KMS-11 (cell line): ENCODE measurements around the gene ZNF134.

ENCODE experiments used
- H2AFZ ChIP-seq: fragments of 200-600 bp; sonication (generic); 2 replicates; pipeline ENCODE4 v1.6.1; 2016; ENCODE audit warnings: antibody characterized with exemption, mixed run types, low read depth
- H3K27ac ChIP-seq: fragments of 200-600 bp; sonication (generic); 2 replicates; pipeline ENCODE4 v1.6.1; 2016; ENCODE audit warnings: mild to moderate bottlenecking, mixed run types
- H3K27me3 ChIP-seq: fragments of 200-600 bp; sonication (generic); 2 replicates; pipeline ENCODE4 v1.6.1; 2017; ENCODE audit warnings: mild to moderate bottlenecking, low read depth, mixed run types, moderate library complexity; ENCODE audit not compliant: insufficient read depth
- H3K36me3 ChIP-seq: fragments of 200-600 bp; sonication (generic); 2 replicates; pipeline ENCODE4 v1.6.1; 2017; ENCODE audit warnings: mild to moderate bottlenecking, mixed run types; ENCODE audit not compliant: insufficient read depth
- H3K4me1 ChIP-seq: fragments of 200-600 bp; sonication (generic); 2 replicates; pipeline ENCODE4 v1.6.1; 2016; ENCODE audit warnings: mild to moderate bottlenecking, low read depth, mixed run types; ENCODE audit not compliant: poor library complexity, severe bottlenecking
- H3K4me2 ChIP-seq: fragments of 200-600 bp; sonication (generic); 2 replicates; pipeline ENCODE4 v1.7.0; 2016; ENCODE audit warnings: mild to moderate bottlenecking, mixed run types
- H3K4me3 ChIP-seq: fragments of 200-600 bp; sonication (generic); IDR thresholded peaks from 2 replicates; pipeline ENCODE4 v1.6.1; 2017; ENCODE audit warnings: low read depth, low read length, mixed read lengths; ENCODE audit not compliant: insufficient read depth
- H3K79me2 ChIP-seq: fragments of 200-600 bp; sonication (generic); 2 replicates; pipeline ENCODE4 v1.6.1; 2016; ENCODE audit warnings: low read depth, mixed run types; ENCODE audit not compliant: insufficient read depth
- H3K9ac ChIP-seq: fragments of 200-600 bp; sonication (generic); 2 replicates; pipeline ENCODE4 v1.6.1; 2016; ENCODE audit warnings: mild to moderate bottlenecking, mixed run types
- H4K20me1 ChIP-seq: fragments of 200-600 bp; sonication (generic); 2 replicates; pipeline ENCODE4 v1.6.1; 2016; ENCODE audit warnings: mild to moderate bottlenecking, mixed run types; ENCODE audit not compliant: insufficient read depth
- TF ChIP-seq, protein P1 (sequence below): fragments of 200-600 bp; sonication (generic); conservative IDR thresholded peaks from 2 replicates; pipeline ENCODE4 v1.6.1; 2017; ENCODE audit warnings: low read depth, mild to moderate bottlenecking, antibody characterized with exemption, low read length, moderate library complexity, mixed read lengths

The ZNF134 gene

DNA sequence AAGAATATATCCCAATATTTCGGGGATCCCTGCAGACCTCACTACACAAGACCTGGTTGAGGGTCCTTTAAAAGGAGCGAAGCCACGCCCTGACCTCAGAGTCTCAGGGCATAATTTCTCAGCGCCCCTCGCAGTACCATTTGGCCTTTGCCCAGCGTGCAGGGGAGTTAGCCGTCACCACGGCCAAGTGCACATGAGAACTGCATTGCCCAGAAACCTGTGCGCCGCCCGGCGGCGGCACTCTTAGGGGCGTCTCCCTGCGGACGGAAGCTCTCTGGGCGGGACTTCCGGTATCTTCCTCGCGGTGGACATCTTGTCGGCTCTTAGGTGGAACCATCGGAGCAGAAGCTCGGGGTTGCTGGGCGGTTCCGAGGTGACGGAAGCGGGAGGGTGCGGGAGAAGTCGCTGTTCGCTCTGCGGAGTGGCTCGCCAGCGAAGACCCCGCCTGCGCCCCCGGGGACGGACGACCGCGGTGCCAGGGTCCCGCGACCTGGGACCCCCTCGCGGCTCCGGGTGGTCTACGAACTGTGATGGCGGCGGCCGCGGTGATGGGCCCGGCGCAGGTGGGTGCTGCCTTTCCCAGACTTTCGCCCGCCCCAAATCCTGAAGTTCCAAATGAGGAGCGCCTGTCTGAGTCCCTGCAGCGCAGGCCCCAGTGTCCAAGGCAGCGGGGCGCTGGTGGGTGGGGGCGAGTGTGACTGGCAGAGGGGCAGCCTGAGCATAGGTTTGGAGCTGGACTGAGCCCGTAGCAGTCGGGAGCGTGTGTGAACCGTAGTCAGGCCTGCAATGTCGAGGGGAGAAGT, at the start of gene ZNF134:
ZNF134 (plus strand) TSS at position 302 of the 803 bp plus-strand sequence. CDS start 5,227 bp downstream, outside the sequence.
- Histone ChIP-seq H3K79me2 (peaks cover 9% of the 10 kb centered on the region; the same call in 1 of the 2 replicates), H3K36me3 (peaks cover 8% of the 10 kb centered on the region; the same call in 1 of the 2 replicates), H3K4me2 (peak within 1 kb of the TSS; percentile 73), H4K20me1 (no peaks in the 10 kb centered on the region), H3K9ac (peak within 1 kb of the TSS; percentile 34; the same call in 1 of the 2 replicates), H3K27ac (peak within 1 kb of the TSS; percentile 24; the same call in 1 of the 2 replicates), H3K27me3 (no peaks in the 10 kb centered on the region), H3K4me3 (no peak within 1 kb of the TSS), H3K4me1 (no peaks in the 10 kb centered on the region), H2AFZ (peak within 1 kb of the TSS; percentile 74)
- TF ChIP-seq, protein P1, sequence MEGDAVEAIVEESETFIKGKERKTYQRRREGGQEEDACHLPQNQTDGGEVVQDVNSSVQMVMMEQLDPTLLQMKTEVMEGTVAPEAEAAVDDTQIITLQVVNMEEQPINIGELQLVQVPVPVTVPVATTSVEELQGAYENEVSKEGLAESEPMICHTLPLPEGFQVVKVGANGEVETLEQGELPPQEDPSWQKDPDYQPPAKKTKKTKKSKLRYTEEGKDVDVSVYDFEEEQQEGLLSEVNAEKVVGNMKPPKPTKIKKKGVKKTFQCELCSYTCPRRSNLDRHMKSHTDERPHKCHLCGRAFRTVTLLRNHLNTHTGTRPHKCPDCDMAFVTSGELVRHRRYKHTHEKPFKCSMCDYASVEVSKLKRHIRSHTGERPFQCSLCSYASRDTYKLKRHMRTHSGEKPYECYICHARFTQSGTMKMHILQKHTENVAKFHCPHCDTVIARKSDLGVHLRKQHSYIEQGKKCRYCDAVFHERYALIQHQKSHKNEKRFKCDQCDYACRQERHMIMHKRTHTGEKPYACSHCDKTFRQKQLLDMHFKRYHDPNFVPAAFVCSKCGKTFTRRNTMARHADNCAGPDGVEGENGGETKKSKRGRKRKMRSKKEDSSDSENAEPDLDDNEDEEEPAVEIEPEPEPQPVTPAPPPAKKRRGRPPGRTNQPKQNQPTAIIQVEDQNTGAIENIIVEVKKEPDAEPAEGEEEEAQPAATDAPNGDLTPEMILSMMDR = no peak

DNA sequence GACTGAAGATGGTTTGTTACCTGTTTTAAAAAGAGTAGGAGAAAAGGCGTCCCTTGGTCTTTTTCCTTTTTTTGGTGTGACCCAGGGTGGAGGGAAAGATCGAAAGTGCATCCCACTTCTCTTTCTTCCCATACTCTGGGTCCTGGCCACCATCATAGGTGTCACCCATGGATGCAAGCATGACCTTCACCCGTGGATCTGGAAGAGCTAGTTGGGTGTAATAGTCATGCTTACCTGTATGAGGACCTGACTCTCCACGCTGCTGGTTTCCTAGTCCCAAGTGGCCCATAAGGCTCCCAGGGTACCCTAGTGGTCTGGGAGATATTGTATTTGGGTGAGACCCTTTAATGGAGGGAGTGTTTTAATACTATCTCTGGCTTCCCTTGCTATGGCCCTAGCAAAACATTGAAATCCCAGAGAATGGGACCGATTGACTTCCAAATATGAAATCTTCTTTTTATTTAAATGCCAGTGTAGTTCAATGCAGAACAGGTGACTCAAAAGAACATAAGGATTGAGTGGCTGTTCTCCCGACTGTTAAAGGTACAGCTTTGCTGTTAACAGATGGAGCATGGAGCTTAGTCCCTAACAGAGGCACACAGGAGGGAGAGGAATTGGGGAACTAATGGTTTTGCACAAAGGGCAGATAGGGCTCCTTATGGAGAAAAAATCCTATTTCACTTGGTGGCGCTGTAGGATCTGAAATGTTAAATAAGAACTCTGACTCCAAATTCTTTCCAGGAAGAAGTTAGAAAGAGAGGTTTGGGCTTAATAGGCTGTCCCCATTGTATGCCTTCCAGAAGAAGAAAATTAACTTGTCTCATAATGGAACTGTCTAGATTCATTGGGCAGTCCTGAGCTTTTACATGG, 47.4 kb upstream of the ZNF134 start:
- Histone ChIP-seq H2AFZ (no peak overlapping the region), H3K4me1 (no peaks in the 10 kb centered on the region), H4K20me1 (no peaks in the 10 kb centered on the region), H3K27ac (no peak overlapping the region), H3K4me2 (no peak overlapping the region), H3K4me3 (no peak overlapping the region), H3K9ac (no peak overlapping the region), H3K36me3 (no peaks in the 10 kb centered on the region), H3K79me2 (no peaks in the 10 kb centered on the region), H3K27me3 (no peaks in the 10 kb centered on the region)
- TF ChIP-seq, protein P1 = no peak

DNA sequence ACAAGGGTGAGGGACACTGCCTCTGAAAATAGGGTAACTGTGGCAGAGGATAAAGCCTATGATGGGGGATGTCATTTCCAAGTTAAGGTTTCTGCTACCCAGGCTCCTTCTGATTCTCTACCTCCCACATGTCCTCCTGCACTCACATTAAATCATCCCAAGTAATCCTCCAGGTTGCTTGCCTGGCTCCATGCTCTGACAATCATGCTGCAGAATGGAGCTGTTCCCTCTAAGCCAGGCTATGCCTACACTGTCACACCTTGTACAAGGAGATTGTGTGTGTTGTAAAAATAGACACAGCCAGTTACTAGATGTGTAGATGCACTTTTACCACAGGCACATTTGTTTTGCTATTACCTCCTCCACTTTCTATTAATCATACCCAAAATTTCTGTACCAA, 43.3 kb upstream of the ZNF134 start:
- no peaks in the 10 kb centered on the region for H3K27me3 ChIP-seq
- no peaks in the 10 kb centered on the region for H3K79me2 ChIP-seq
- TF ChIP-seq, protein P1 = no peak
- H3K4me1 ChIP-seq = no peaks in the 10 kb centered on the region
- peaks cover 19% of the 10 kb centered on the region; the same call in 1 of the 2 replicates for H3K36me3 ChIP-seq
- no peak overlapping the region for H2AFZ ChIP-seq
- no peak overlapping the region for H3K9ac ChIP-seq
- H3K4me2 ChIP-seq = no peak overlapping the region
- H4K20me1 ChIP-seq = no peaks in the 10 kb centered on the region
- H3K4me3 ChIP-seq = no peak overlapping the region
- H3K27ac ChIP-seq = no peak overlapping the region

DNA sequence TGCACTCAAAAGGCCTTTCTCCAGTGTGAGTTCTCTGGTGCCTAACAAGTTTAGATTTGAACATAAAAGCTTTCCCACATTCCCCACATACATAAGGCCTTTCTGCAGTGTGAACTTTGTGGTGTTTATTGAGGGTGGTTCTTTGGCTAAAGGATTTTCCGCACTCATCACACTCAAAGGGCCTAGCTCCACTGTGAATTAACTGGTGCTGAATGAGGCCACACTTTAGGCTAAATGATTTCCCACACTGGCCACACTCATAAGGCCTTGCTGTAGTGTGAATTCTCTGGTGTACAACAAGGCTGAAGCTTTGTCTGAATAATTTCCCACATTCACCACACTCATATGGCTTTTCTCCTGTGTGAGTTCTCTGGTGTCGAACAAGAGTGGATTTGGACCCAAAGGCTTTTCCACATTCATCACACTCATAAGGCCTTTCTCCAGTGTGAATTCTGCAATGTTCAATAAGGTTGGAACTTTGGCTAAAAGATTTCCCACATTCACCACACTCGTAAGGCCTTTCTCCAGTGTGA, 41.6 kb upstream of the ZNF134 start:
- Histone ChIP-seq H4K20me1 (no peaks in the 10 kb centered on the region), H3K4me1 (no peaks in the 10 kb centered on the region), H3K79me2 (no peaks in the 10 kb centered on the region), H3K4me2 (no peak overlapping the region), H2AFZ (no peak overlapping the region), H3K27ac (no peak overlapping the region), H3K27me3 (no peaks in the 10 kb centered on the region), H3K9ac (no peak overlapping the region), H3K36me3 (peaks cover 22% of the 10 kb centered on the region; the same call in 1 of the 2 replicates), H3K4me3 (no peak overlapping the region)
- TF ChIP-seq, protein P1 = no peak
